HEK293T (cell line): ENCODE data around the gene GPR17.

Experiments used
- ARNT ChIP-seq: fragments of 450-650 bp; IDR thresholded peaks from 2 replicates; pipeline ENCODE4 v1.6.1; 2017; ENCODE audit warnings: mild to moderate bottlenecking
- BHLHE40 ChIP-seq: fragments of 450-650 bp; IDR thresholded peaks from 2 replicates; pipeline ENCODE4 v1.6.1; 2016; ENCODE audit warnings: mild to moderate bottlenecking, moderate library complexity, borderline replicate concordance
- CTBP1 ChIP-seq: fragments of 450-650 bp; IDR thresholded peaks from 2 replicates; pipeline ENCODE4 v1.6.1; 2016; ENCODE audit warnings: borderline replicate concordance
- ELF4 ChIP-seq: fragments of 450-650 bp; IDR thresholded peaks from 2 replicates; pipeline ENCODE4 v1.6.1; 2017; ENCODE audit warnings: antibody characterized with exemption
- FOXA1 ChIP-seq: fragments of 450-650 bp; IDR thresholded peaks from 2 replicates; pipeline ENCODE4 v1.6.1; 2016; ENCODE audit warnings: mild to moderate bottlenecking
- FOXK2 ChIP-seq: fragments of 450-650 bp; IDR thresholded peaks from 2 replicates; pipeline ENCODE4 v1.6.1; 2016; ENCODE audit warnings: mild to moderate bottlenecking
- FOXM1 ChIP-seq: fragments of 450-650 bp; IDR thresholded peaks from 2 replicates; pipeline ENCODE4 v1.6.1; 2017; ENCODE audit warnings: mild to moderate bottlenecking, borderline replicate concordance
- L3MBTL2 ChIP-seq: fragments of 450-650 bp; conservative IDR thresholded peaks from 2 replicates; pipeline ENCODE4 v1.6.1; 2016; ENCODE audit warnings: mild to moderate bottlenecking
- LEF1 ChIP-seq: fragments of 450-650 bp; IDR thresholded peaks from 2 replicates; pipeline ENCODE4 v1.6.1; 2017; ENCODE audit warnings: mild to moderate bottlenecking, borderline replicate concordance
- NFRKB ChIP-seq: fragments of 450-650 bp; IDR thresholded peaks from 2 replicates; pipeline ENCODE4 v1.6.1; 2016; ENCODE audit warnings: mild to moderate bottlenecking, moderate library complexity
- PKNOX1 ChIP-seq: fragments of 450-650 bp; IDR thresholded peaks from 2 replicates; pipeline ENCODE4 v1.6.1; 2016
- SP1 ChIP-seq: fragments of 450-650 bp; IDR thresholded peaks from 2 replicates; pipeline ENCODE4 v1.6.1; 2017
- SUZ12 ChIP-seq: fragments of 450-650 bp; IDR thresholded peaks from 2 replicates; pipeline ENCODE4 v1.6.1; 2016; ENCODE audit warnings: mild to moderate bottlenecking
- TARDBP ChIP-seq: fragments of 450-650 bp; IDR thresholded peaks from 2 replicates; pipeline ENCODE4 v1.6.1; 2016

GRCh38 chr2:127664895-127665225, 18.9 kb downstream of the GPR17 start:
- no peak for TF ChIP-seq PKNOX1
- no peak for TF ChIP-seq SUZ12
- no peak for TF ChIP-seq NFRKB
- no peak for TF ChIP-seq FOXM1
- no peak for TF ChIP-seq BHLHE40
- TF ChIP-seq TARDBP, result no peak
- TF ChIP-seq L3MBTL2, result no peak
- no peak for TF ChIP-seq ARNT
- TF ChIP-seq SP1, result no peak
- TF ChIP-seq FOXK2, result no peak
- no peak for TF ChIP-seq CTBP1
- no peak for TF ChIP-seq LEF1
- no peak for TF ChIP-seq ELF4
- TF ChIP-seq FOXA1, result no peak
